ENCODE results near the gene KCNG2.

KCNG2 gene

GRCh38 chr18:79806976-79807841 lies 9.5 kb downstream of the KCNG2 start:
- no peaks in the 10 kb centered on the region for H3K9me3 Mint-ChIP-seq
- H3K4me3 Mint-ChIP-seq, result no peak overlapping the region
- H3K36me3 Mint-ChIP-seq, result no peaks in the 10 kb centered on the region
- H3K27ac Mint-ChIP-seq, result no peak overlapping the region
- CTCF ChIA-PET, result no interaction called here
- H3K27me3 Mint-ChIP-seq, result peaks cover 30% of the 10 kb centered on the region
- no peak for DNase-seq
- peaks cover 6% of the 10 kb centered on the region for H3K4me1 Mint-ChIP-seq

- Mint-ChIP-seq H3K4me1 (peaks cover 6% of the 10 kb centered on the region), H3K27me3 (peaks cover 14% of the 10 kb centered on the region), H3K27ac (no peak overlapping the region)
Observed at GRCh38 chr18:79809482-79810192, 11.9 kb downstream of the KCNG2 start.

GRCh38 chr18:79812052-79812451 lies 14.3 kb downstream of the KCNG2 start:
- no peaks in the 10 kb centered on the region for H3K4me1 Mint-ChIP-seq
- H3K27ac Mint-ChIP-seq, result peak overlapping the region; percentile 14
- no peak overlapping the region for H3K4me3 Mint-ChIP-seq
- H3K36me3 Mint-ChIP-seq, result no peaks in the 10 kb centered on the region
- peaks cover under 1% of the 10 kb centered on the region for H3K9me3 Mint-ChIP-seq
- CTCF ChIA-PET, result no interaction called here
- no peak for DNase-seq
- H3K27me3 Mint-ChIP-seq, result peaks cover 18% of the 10 kb centered on the region

More at GRCh38 chr18:79809482-79810192, 11.9 kb downstream of the KCNG2 start:
- Mint-ChIP-seq H3K9me3 (no peaks in the 10 kb centered on the region), H3K4me3 (no peak overlapping the region), H3K36me3 (no peaks in the 10 kb centered on the region)
- DNase-seq, result no peak
- CTCF ChIA-PET, result no interaction called here

GRCh38 chr18:79814373-79814772 lies 16.6 kb downstream of the KCNG2 start:
- H3K36me3 Mint-ChIP-seq, result no peaks in the 10 kb centered on the region
- CTCF ChIA-PET, result no interaction called here
- no peaks in the 10 kb centered on the region for H3K4me1 Mint-ChIP-seq
- DNase-seq, result no peak
- H3K4me3 Mint-ChIP-seq, result no peak overlapping the region
- H3K27me3 Mint-ChIP-seq, result peaks cover 14% of the 10 kb centered on the region
- H3K27ac Mint-ChIP-seq, result no peak overlapping the region
- H3K9me3 Mint-ChIP-seq, result peaks cover 4% of the 10 kb centered on the region

GRCh38 chr18:79815657-79816056 lies 17.9 kb downstream of the KCNG2 start:
- Mint-ChIP-seq H3K4me1 (peaks cover 8% of the 10 kb centered on the region), H3K27ac (no peak overlapping the region), H3K4me3 (no peak overlapping the region), H3K9me3 (peaks cover 4% of the 10 kb centered on the region), H3K27me3 (peaks cover 15% of the 10 kb centered on the region), H3K36me3 (no peaks in the 10 kb centered on the region)
- no peak for DNase-seq
- CTCF ChIA-PET, result no interaction called here

GRCh38 chr18:79816092-79816491 lies 18.4 kb downstream of the KCNG2 start:
- Mint-ChIP-seq H3K4me1 (peaks cover 8% of the 10 kb centered on the region), H3K9me3 (peaks cover 4% of the 10 kb centered on the region), H3K27ac (no peak overlapping the region), H3K36me3 (no peaks in the 10 kb centered on the region), H3K27me3 (peaks cover 15% of the 10 kb centered on the region), H3K4me3 (no peak overlapping the region)
- DNase-seq, result no peak
- CTCF ChIA-PET, result no interaction called here

GRCh38 chr18:79816981-79817606 lies 19.4 kb downstream of the KCNG2 start:
- Mint-ChIP-seq H3K9me3 (peaks cover 4% of the 10 kb centered on the region), H3K4me3 (no peak overlapping the region), H3K4me1 (peaks cover 8% of the 10 kb centered on the region), H3K27ac (no peak overlapping the region), H3K36me3 (no peaks in the 10 kb centered on the region), H3K27me3 (peaks cover 15% of the 10 kb centered on the region)
- no peak for DNase-seq
- CTCF ChIA-PET, result no interaction called here

- H3K9me3 Mint-ChIP-seq, result peaks cover 4% of the 10 kb centered on the region
- H3K4me1 Mint-ChIP-seq, result peaks cover 8% of the 10 kb centered on the region
- no peak overlapping the region for H3K27ac Mint-ChIP-seq
- no peaks in the 10 kb centered on the region for H3K36me3 Mint-ChIP-seq
- CTCF ChIA-PET, result no interaction called here
- no peak for DNase-seq
- no peak overlapping the region for H3K4me3 Mint-ChIP-seq
- H3K27me3 Mint-ChIP-seq, result peaks cover 15% of the 10 kb centered on the region
Observed at GRCh38 chr18:79817607-79817998, 19.9 kb downstream of the KCNG2 start.

GRCh38 chr18:79818036-79818435 lies 20.3 kb downstream of the KCNG2 start:
- peaks cover 15% of the 10 kb centered on the region for H3K27me3 Mint-ChIP-seq
- no peak for DNase-seq
- no peak overlapping the region for H3K27ac Mint-ChIP-seq
- peaks cover 8% of the 10 kb centered on the region for H3K4me1 Mint-ChIP-seq
- H3K36me3 Mint-ChIP-seq, result no peaks in the 10 kb centered on the region
- CTCF ChIA-PET, result no interaction called here
- H3K4me3 Mint-ChIP-seq, result no peak overlapping the region
- H3K9me3 Mint-ChIP-seq, result peaks cover 4% of the 10 kb centered on the region

GRCh38 chr18:79818631-79819030 lies 20.9 kb downstream of the KCNG2 start:
- Mint-ChIP-seq H3K9me3 (peaks cover 4% of the 10 kb centered on the region), H3K36me3 (no peaks in the 10 kb centered on the region), H3K4me1 (peaks cover 8% of the 10 kb centered on the region), H3K4me3 (no peak overlapping the region), H3K27me3 (peaks cover 15% of the 10 kb centered on the region), H3K27ac (no peak overlapping the region)
- no peak for DNase-seq
- CTCF ChIA-PET, result no interaction called here

- peaks cover 8% of the 10 kb centered on the region for H3K4me1 Mint-ChIP-seq
- H3K9me3 Mint-ChIP-seq, result peaks cover 4% of the 10 kb centered on the region
- no peak overlapping the region for H3K27ac Mint-ChIP-seq
- peaks cover 15% of the 10 kb centered on the region for H3K27me3 Mint-ChIP-seq
- no peak overlapping the region for H3K4me3 Mint-ChIP-seq
- CTCF ChIA-PET, result no interaction called here
- no peaks in the 10 kb centered on the region for H3K36me3 Mint-ChIP-seq
- DNase-seq, result no peak
Observed at GRCh38 chr18:79819064-79819967, 21.6 kb downstream of the KCNG2 start.

- no peaks in the 10 kb centered on the region for H3K36me3 Mint-ChIP-seq
- CTCF ChIA-PET, result no interaction called here
- peaks cover 4% of the 10 kb centered on the region for H3K9me3 Mint-ChIP-seq
- no peak for DNase-seq
- H3K27me3 Mint-ChIP-seq, result peaks cover 15% of the 10 kb centered on the region
- H3K4me1 Mint-ChIP-seq, result peaks cover 8% of the 10 kb centered on the region
- H3K27ac Mint-ChIP-seq, result no peak overlapping the region
- H3K4me3 Mint-ChIP-seq, result no peak overlapping the region
Observed at GRCh38 chr18:79819968-79820351, 22.2 kb downstream of the KCNG2 start.

- Mint-ChIP-seq H3K4me1 (peaks cover 8% of the 10 kb centered on the region), H3K9me3 (no peaks in the 10 kb centered on the region), H3K27me3 (peaks cover 11% of the 10 kb centered on the region), H3K27ac (no peak overlapping the region), H3K36me3 (no peaks in the 10 kb centered on the region), H3K4me3 (no peak overlapping the region)
- CTCF ChIA-PET, result no interaction called here
- no peak for DNase-seq
Observed at GRCh38 chr18:79823120-79823519, 25.4 kb downstream of the KCNG2 start.

GRCh38 chr18:79825913-79826312 lies 28.2 kb downstream of the KCNG2 start:
- CTCF ChIA-PET, result no interaction called here
- Mint-ChIP-seq H3K9me3 (no peaks in the 10 kb centered on the region), H3K36me3 (no peaks in the 10 kb centered on the region), H3K4me1 (no peaks in the 10 kb centered on the region), H3K4me3 (no peak overlapping the region), H3K27me3 (no peaks in the 10 kb centered on the region), H3K27ac (no peak overlapping the region)
- no peak for DNase-seq
